Lower leg skin (tissue), 4 donors: ENCODE data around the gene DDRGK1. TPM values are rescaled to one million over a fixed set of nuclear protein-coding genes. Genes with fewer than 3 reads are reported as not detected.

Experiments
- DNase-seq, 2 donors: peaks; one replicate each; pipeline ENCODE4 v3.0.0-alpha.2; 2019; ENCODE audit warnings: low spot score in 2 of 2
- H3K4me3 ChIP-seq: fragments of 200-600 bp; sonication (generic); 2 replicates; pipeline ENCODE4 v1.5.1; 2017; ENCODE audit warnings: mild to moderate bottlenecking, low read depth; ENCODE audit not compliant: poor library complexity, severe bottlenecking
- POLR2A ChIP-seq, 2 donors: fragments of 450-650 bp; IDR thresholded peaks; one replicate each; pipeline ENCODE4 v1.6.1; 2016 to 2017; ENCODE audit warnings: antibody characterized with exemption in 2 of 2, mild to moderate bottlenecking in 1 of 2, moderate library complexity in 1 of 2
- WGBS, 2 donors: methylation state at CpG; one replicate each; pipeline ENCODE4 v1.1.5; 2018; 5-methylcytosine and 5-hydroxymethylcytosine counted together
- intact Hi-C: fragments of 100-400 bp; cut with DNase I; formaldehyde crosslinking; loops from one replicate; pipeline ENCODE4 v1.15.0; 2023; ENCODE audit warnings: low total_unique reads
- total RNA-seq, 4 donors: library from RNA; depleted of rRNA; stranded (reverse); fragments of >200 nt; gene quantifications; one replicate each; pipeline ENCODE4 v1.1.0, GENCODE V29; 2016
- TF ChIP-seq, protein P1 (sequence below), 3 donors: fragments of 450-650 bp; IDR thresholded peaks; one replicate each; pipeline ENCODE4 v1.5.1; 2016; ENCODE audit warnings: antibody characterized with exemption in 3 of 3, mild to moderate bottlenecking in 3 of 3, moderate library complexity in 2 of 3

DDRGK1 gene
- total RNA-seq, 4 donors from 2014 or later = 53.6 to 109 (median 89.0) TPM

- WGBS, 2 donors = 95 to 96% methylated on average over 10 of the region's 10 CpGs
- H3K4me3 ChIP-seq = no peak overlapping the region
- no peak for DNase-seq
- TF ChIP-seq POLR2A (IDR thresholded peaks at IDR 0.05) = no peak
- TF ChIP-seq, protein P1, sequence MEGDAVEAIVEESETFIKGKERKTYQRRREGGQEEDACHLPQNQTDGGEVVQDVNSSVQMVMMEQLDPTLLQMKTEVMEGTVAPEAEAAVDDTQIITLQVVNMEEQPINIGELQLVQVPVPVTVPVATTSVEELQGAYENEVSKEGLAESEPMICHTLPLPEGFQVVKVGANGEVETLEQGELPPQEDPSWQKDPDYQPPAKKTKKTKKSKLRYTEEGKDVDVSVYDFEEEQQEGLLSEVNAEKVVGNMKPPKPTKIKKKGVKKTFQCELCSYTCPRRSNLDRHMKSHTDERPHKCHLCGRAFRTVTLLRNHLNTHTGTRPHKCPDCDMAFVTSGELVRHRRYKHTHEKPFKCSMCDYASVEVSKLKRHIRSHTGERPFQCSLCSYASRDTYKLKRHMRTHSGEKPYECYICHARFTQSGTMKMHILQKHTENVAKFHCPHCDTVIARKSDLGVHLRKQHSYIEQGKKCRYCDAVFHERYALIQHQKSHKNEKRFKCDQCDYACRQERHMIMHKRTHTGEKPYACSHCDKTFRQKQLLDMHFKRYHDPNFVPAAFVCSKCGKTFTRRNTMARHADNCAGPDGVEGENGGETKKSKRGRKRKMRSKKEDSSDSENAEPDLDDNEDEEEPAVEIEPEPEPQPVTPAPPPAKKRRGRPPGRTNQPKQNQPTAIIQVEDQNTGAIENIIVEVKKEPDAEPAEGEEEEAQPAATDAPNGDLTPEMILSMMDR (IDR thresholded peaks at IDR 0.05) = no peak
- intact Hi-C loops = no loop called here
Measured at GRCh38 chr20:3194617-3195280, 9.7 kb downstream of the DDRGK1 start.

DNA sequence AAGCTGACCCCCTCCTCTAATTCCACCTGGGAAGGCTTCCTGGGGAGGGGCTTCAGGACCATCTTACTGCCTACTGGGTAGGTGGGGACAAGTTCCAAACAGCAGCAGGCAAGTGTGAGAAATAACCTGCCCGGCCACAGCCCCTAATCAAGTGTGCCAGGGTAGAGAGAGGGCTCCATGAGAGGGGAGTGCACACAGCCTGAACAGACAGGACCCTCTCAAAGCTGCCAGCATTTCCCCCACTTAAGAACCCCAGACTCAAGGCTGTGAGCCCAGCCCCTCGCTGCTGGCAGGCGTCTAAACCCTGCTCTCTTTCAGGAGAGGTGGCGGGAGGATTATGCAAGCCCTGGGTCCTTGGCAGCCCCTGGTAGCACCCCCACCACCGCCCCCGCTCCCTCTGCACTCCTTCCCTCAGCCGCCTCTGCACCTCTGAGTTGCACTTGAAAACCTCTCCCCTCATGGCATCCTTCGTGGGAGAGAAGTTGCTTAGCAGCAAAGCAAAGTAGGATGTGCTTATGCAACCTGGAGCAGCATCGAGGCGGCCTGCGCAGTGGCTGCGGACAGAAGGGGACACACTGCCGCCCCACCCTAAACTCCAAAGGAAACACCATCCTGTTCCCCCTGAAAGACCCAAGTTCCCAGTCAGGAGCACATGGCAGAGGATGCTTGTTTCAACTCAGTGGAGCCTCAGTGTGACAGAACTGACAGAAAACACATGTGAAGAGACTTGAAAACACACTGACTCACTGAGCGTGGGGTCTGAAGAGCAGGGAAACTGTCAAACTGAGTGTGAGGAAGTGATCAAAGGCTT lies 10.5 kb downstream of the DDRGK1 start:
- H3K4me3 ChIP-seq = no peak overlapping the region
- TF ChIP-seq POLR2A (IDR thresholded peaks at IDR 0.05) = no peak
- TF ChIP-seq, protein P1 (IDR thresholded peaks at IDR 0.05) = no peak
- DNase-seq = no peak
- intact Hi-C loops = no loop called here
- WGBS, 2 donors = 94 to 98% methylated on average over 14 of the region's 14 CpGs

GRCh38 chr20:3192226-3193015 lies 12.1 kb downstream of the DDRGK1 start:
- intact Hi-C loops = no loop called here
- TF ChIP-seq, protein P1 (IDR thresholded peaks at IDR 0.05) = no peak
- TF ChIP-seq POLR2A (IDR thresholded peaks at IDR 0.05) = no peak
- DNase-seq = no peak
- H3K4me3 ChIP-seq = no peak overlapping the region
- WGBS, 2 donors = 92 to 93% methylated on average over 18 of the region's 18 CpGs

DNA sequence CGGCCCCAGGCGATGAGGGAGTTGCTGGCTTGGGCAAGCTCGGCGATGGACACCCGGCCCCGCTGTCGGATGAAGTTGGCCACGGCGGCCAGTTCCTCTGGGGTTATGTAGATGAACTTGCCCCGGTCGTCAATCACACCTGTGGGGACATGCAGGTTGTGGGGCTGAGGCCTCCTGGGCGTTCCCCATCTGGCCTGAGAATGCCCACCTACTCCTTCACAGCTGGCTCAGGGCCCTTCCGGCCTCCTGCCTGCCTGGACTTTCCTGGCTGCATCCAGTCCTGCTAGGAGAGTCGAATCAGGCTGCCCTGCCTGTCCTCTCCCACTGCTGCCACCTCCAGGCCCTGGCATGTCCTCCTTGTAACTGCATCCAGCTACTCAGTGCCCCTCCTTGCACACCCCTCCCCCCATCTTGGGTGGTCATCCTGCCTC lies 13.8 kb downstream of the DDRGK1 start:
- TF ChIP-seq, protein P1 (IDR thresholded peaks at IDR 0.05) = no peak
- no peak for TF ChIP-seq POLR2A (IDR thresholded peaks at IDR 0.05)
- 84 to 89% methylated on average over 14 of the region's 14 CpGs for WGBS, 2 donors
- intact Hi-C loops = no loop called here
- H3K4me3 ChIP-seq = no peak overlapping the region
- no peak for DNase-seq

DNA sequence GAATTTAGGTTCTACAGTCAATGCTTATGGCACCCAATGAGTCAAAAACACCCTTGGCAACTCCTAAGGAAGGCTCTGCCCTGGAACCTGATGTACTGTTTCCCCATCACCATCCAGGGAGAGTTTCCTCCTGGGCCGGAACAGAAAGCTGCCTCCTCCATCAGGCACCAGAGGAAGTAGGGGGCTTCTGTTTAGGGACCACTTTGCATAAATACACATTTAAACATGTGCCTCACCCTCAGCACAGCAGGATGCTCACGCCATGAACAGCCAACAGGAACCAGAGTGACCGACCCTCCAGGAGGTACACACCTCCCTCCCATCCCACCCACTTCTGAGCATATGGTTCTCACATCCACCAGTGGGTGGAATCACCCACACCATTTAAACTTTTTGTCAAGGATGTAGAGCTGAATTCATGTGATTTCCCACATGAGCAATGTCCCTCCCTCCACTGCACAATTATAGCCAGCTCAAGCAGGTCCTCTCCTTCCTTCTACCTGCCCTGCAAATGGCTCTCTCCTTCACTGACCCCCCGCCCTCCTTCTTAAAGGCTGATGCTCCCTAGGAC lies 14.8 kb downstream of the DDRGK1 start:
- DNase-seq = no peak
- TF ChIP-seq, protein P1 (IDR thresholded peaks at IDR 0.05) = no peak
- no peak for TF ChIP-seq POLR2A (IDR thresholded peaks at IDR 0.05)
- intact Hi-C loops = no loop called here
- no peak overlapping the region for H3K4me3 ChIP-seq
- WGBS, 2 donors = 84 to 96% methylated on average over 4 of the region's 4 CpGs
